ENCODE measurements around the gene KRTAP1-1. TPM values are rescaled to one million over a fixed set of nuclear protein-coding genes. Genes with fewer than 3 reads are reported as not detected.
"Not testable (repeated sequence)": the region's sequence is repeated elsewhere in the genome, so short reads cannot be mapped to it uniquely, and the experiment has no call there.

Gene KRTAP1-1
- total RNA-seq, 3 donors from 2014 or later (not counting 1 experiment from before 2014, with no cell fraction given), result not detected

GRCh38 chr17:41002814-41003213, 38.4 kb downstream of the KRTAP1-1 start:
- no peak for TF ChIP-seq CTCF (IDR thresholded peaks at IDR 0.05)
- Histone ChIP-seq H3K4me1 (ENCODE audit: control insufficient read depth, insufficient read depth, low read length) (no peaks in the 10 kb centered on the region), H3K27me3 (ENCODE audit: control insufficient read depth, insufficient read depth, low read length) (peaks cover 7% of the 10 kb centered on the region), H3K36me3 (ENCODE audit: control insufficient read depth, insufficient read depth, low read length) (no peaks in the 10 kb centered on the region), H3K4me3 (ENCODE audit: low read length) (no peak overlapping the region), H3K9me3 (ENCODE audit: control insufficient read depth, insufficient read depth, low read length) (no peaks in the 10 kb centered on the region), H3K27ac (ENCODE audit: low read length) (no peak overlapping the region)
- Mint-ChIP-seq H3K36me3 (no peaks in the 10 kb centered on the region), H3K27me3 (ENCODE audit: low read depth in 2 of 2) (peaks cover 17 to 21% of the 10 kb centered on the region in 2 donors), H3K27ac (no peak overlapping the region), H3K4me3 (no peak overlapping the region), H3K9me3 (no peaks in the 10 kb centered on the region), H3K4me1 (no peaks in the 10 kb centered on the region)
- DNase-seq (no peak), ATAC-seq (no peak)
- intact Hi-C loops (cut with micrococcal nuclease), result no loop called here
- 80% methylated on average over 4 of the region's 5 CpGs for WGBS (ENCODE audit: insufficient coverage)

- Histone ChIP-seq H3K27ac (ENCODE audit: low read length) (no peak overlapping the region), H3K36me3 (ENCODE audit: control insufficient read depth, insufficient read depth, low read length) (no peaks in the 10 kb centered on the region), H3K4me3 (ENCODE audit: low read length) (no peak overlapping the region), H3K4me1 (ENCODE audit: control insufficient read depth, insufficient read depth, low read length) (no peaks in the 10 kb centered on the region), H3K9me3 (ENCODE audit: control insufficient read depth, insufficient read depth, low read length) (no peaks in the 10 kb centered on the region), H3K27me3 (ENCODE audit: control insufficient read depth, insufficient read depth, low read length) (peaks cover 9% of the 10 kb centered on the region)
- ATAC-seq (no peak), DNase-seq (no peak)
- Mint-ChIP-seq H3K27ac (no peak overlapping the region), H3K9me3 (no peaks in the 10 kb centered on the region), H3K4me3 (no peak overlapping the region), H3K36me3 (no peaks in the 10 kb centered on the region), H3K27me3 (ENCODE audit: low read depth in 2 of 2) (peaks cover 27 to 28% of the 10 kb centered on the region in 2 donors), H3K4me1 (no peaks in the 10 kb centered on the region)
- intact Hi-C loops (cut with micrococcal nuclease), result no loop called here
- no peak for TF ChIP-seq CTCF (IDR thresholded peaks at IDR 0.05)
- 87% methylated on average over 4 of the region's 4 CpGs for WGBS (ENCODE audit: insufficient coverage)
Measured at GRCh38 chr17:41001795-41002194, 39.5 kb downstream of the KRTAP1-1 start.

GRCh38 chr17:40999563-40999962, 41.7 kb downstream of the KRTAP1-1 start, which contains the start of gene KRTAP3-2:
KRTAP3-2 (minus strand) TSS chr17:40999906; CDS start chr17:40999853, 53 bp downstream.
- 84% methylated on average over 6 of the region's 6 CpGs for WGBS (ENCODE audit: insufficient coverage)
- DNase-seq; H3K9me3 ChIP-seq (ENCODE audit: control insufficient read depth, insufficient read depth, low read length); H3K4me1 ChIP-seq (ENCODE audit: control insufficient read depth, insufficient read depth, low read length); H3K36me3 Mint-ChIP-seq; intact Hi-C loops (cut with micrococcal nuclease); H3K27ac Mint-ChIP-seq; H3K4me3 Mint-ChIP-seq; H3K36me3 ChIP-seq (ENCODE audit: control insufficient read depth, insufficient read depth, low read length); H3K4me3 ChIP-seq (ENCODE audit: low read length); ATAC-seq; H3K27ac ChIP-seq (ENCODE audit: low read length); H3K9me3 Mint-ChIP-seq; H3K4me1 Mint-ChIP-seq: not testable (repeated sequence)
- H3K27me3 Mint-ChIP-seq (ENCODE audit: low read depth in 2 of 2), result peaks cover 32 to 39% of the 10 kb centered on the region in 2 donors
- peaks cover 14% of the 10 kb centered on the region for H3K27me3 ChIP-seq (ENCODE audit: control insufficient read depth, insufficient read depth, low read length)

- ATAC-seq (no peak), DNase-seq (no peak)
- H3K27ac ChIP-seq (ENCODE audit: low read length), result no peak overlapping the region
- no peak for TF ChIP-seq CTCF (IDR thresholded peaks at IDR 0.05)
- no peaks in the 10 kb centered on the region for H3K4me1 Mint-ChIP-seq
- no peak overlapping the region for H3K4me3 Mint-ChIP-seq
- H3K9me3 ChIP-seq (ENCODE audit: control insufficient read depth, insufficient read depth, low read length), result no peaks in the 10 kb centered on the region
- no peak overlapping the region for H3K4me3 ChIP-seq (ENCODE audit: low read length)
- WGBS (ENCODE audit: insufficient coverage), result 91% methylated on average over 2 of the region's 2 CpGs
- H3K36me3 ChIP-seq (ENCODE audit: control insufficient read depth, insufficient read depth, low read length), result no peaks in the 10 kb centered on the region
- H3K9me3 Mint-ChIP-seq, result no peaks in the 10 kb centered on the region
- no peak overlapping the region for H3K27ac Mint-ChIP-seq
- H3K27me3 Mint-ChIP-seq (ENCODE audit: low read depth in 2 of 2), result peaks cover 41 to 58% of the 10 kb centered on the region in 2 donors
- peaks cover 14% of the 10 kb centered on the region for H3K27me3 ChIP-seq (ENCODE audit: control insufficient read depth, insufficient read depth, low read length)
- H3K4me1 ChIP-seq (ENCODE audit: control insufficient read depth, insufficient read depth, low read length), result no peaks in the 10 kb centered on the region
- H3K36me3 Mint-ChIP-seq, result no peaks in the 10 kb centered on the region
- intact Hi-C loops (cut with micrococcal nuclease), result no loop called here
Measured at GRCh38 chr17:40997361-40997760, 43.9 kb downstream of the KRTAP1-1 start.
